Cerebellar cortex (tissue), 1 donor: Measurements from ENCODE around the gene CNPY1.

Experiments used
- DNase-seq: peaks from one replicate; pipeline ENCODE4 v3.0.0-alpha.2; 2015; ENCODE audit warnings: low spot score

The CNPY1 gene

DNA sequence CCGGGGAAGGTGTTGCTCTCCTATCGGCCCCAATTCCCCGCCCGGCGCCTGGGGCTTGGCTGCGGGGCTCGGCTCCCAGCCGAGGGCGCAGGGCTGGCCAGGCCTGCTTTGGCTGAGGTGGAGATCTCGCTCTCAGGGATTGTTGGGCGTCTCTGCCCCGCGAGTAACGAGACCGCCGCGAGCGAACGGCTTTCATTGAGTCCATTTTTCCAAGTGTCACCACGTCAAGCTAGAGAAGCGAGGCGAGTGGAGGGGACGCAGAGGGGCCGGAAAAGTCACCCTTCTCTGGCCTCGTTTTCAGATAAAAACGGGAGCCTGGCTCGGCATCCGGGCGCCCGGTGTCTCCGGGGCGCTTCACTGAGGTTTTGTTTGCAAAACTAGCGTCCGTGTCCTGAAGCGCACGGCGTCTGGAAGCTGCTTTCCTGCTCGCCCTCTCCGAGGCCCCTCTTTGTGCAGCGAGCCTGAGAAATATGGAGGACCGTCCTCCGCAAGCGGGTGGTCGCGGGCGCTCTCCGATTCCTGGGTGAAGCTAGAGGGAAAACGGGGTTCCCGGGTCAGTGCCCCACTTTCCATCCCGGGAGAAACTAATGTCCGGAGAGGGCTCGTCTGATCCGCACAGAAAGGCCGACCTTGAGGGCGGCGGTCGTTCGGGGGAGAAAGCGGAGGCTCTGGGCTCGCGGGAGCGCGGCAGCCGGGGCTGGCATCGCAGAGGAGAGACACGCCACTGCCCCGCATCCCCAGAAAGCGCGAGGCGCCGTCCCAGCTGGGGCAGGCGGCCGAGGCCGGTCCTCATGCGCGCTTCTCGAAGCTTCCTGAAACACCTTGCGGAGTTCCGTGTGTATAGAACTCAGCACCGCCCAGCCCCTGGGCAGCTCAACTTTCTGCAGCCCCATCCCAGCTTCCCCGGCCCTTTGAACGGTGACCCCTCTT, 91.9 kb downstream of the CNPY1 start:
- peak; percentile 29 for DNase-seq

GRCh38 chr7:155453296-155454182, 92.8 kb downstream of the CNPY1 start:
- DNase-seq = peak; percentile 51

GRCh38 chr7:155452505-155453295, 93.7 kb downstream of the CNPY1 start:
- DNase-seq = no peak

GRCh38 chr7:155451840-155452239, 94.5 kb downstream of the CNPY1 start:
- no peak for DNase-seq
